GM21576 (cell line): Measurements from ENCODE around the gene FGGY.

Experiments used
- ATAC-seq: cut with Tn5 transposase; IDR thresholded peaks from one replicate; pipeline ENCODE4 v1.9.1; 2021; ENCODE audit warnings: mild to moderate bottlenecking, moderate library complexity; ENCODE audit not compliant: unreplicated experiment

Gene FGGY

DNA sequence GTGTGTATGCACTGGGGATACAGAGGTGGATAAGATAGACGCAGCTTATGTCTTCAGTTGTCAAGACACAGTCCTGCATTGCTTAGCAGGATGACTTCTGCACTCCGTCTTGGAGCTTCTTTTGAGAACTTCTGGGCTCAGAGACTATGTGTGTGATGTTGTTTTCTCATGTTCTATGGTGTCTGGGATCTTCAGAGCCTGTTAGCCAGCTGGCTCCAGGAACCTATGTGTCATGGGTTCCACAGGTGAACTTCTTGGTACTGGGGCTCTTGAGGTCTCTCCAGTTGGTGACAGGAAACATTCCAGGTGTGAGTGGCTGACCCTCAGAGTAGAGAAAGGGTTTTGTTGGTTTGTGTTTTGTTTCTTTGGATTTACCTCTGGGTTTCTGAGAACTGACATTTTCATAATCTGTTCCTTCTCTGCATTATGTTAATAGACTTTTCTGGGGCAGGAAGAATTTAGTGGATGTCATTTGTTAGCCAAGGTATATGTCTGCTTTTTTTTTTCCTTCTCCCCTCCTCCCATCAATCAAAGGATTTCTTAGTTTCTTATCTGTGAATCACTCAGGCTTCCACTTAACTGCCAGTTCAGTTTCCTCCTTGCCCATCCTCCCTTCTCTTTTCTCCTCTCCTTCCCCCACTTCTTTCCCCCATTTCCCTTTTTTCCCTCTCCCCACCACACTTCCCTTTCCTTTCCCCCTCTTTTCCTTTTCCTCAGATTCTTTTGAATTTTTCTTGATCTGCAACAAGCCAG is 18.1 kb downstream of the FGGY start:
- no peak for ATAC-seq

DNA sequence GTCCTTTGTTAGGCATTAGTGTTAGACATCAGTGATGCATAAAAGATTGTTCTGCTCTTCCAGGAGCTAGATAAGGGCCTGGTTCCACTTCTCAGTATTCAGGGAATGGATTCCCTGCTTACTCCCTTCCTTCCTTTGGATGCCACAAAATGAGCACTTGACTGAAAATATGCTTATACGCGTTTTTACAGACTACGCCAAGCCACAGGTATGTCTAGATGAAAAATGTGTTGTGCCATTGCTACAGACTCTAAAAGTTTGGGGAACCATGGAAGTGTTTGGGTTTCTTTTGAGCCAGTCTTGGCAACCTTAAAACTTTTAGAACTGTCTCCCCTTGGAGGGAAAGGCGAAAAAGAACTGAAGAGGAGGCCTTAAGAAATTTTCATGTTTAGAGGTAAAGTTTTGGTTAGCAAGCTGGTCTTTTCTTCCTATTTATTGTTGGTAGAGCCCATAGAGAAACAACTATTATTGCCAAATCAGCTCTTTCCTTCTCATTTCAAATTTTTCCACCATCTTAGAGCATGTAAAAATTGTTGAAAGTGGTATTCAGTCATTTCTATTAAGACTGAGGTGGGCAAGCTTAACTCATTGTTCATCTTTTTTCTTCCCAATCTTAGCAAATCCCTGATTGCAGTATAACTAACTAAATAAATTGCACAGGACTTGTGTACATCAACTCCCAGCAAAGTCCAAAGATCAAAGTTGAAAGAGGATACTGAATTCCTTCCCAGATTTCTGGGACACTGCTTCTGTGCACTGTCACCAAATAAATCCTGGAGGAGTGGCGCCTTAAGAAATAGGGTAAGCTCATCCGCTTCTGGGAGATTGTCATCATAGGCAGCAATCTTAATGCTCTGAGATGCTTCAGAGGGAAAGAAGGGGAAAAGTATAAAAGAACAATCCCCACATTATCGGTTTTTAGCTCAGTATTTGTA is 18.9 kb downstream of the FGGY start:
- ATAC-seq: no peak

DNA sequence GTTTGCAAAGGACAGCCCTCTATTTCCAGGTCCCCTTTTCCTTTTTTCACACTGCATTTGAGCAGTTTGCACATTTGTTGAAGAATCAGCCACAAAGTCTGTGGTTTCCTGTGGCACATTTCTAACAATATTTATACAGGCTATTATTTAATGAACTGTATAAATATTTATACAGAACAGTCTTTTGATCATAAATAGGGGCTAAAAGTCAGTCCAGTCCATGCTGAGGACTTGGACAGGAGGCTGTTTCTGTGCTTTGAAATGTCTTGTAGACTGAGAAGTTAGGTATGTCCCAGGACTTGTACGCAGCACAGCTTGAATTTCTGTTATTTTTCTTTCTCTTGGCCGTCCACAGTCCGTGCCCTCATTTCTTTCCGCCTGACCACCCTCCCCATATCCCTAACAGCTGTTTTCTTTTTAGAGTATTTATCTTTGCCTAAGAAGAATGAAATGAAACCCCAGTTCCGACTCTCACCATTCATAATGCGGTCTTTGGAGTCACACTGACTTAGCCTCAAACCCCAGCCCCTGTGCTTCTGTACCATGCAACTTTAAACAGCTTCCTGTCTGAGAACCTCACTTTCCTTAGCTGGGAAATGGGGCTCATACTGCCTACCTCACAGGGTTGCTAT is 19.7 kb downstream of the FGGY start:
- ATAC-seq: peak; percentile 67

DNA sequence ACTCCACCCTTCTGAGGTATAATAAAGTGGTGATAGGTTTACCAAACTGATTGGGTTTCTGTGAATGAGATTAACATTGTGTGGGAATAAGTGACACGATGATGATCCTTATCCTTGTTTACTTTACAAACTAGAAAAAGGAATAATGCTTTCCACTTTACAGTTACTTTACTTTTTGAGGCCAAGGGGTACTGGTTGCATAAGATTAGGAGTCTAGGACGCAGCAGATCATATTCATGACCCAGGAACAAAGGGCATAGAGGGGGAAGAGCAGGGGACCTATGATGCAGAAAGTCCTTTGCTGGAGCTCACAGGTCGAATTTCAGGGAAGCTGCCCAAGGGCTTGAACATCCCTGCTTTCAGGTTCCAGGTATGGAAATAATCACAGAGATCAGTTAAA is 20.4 kb downstream of the FGGY start:
- ATAC-seq: no peak

DNA sequence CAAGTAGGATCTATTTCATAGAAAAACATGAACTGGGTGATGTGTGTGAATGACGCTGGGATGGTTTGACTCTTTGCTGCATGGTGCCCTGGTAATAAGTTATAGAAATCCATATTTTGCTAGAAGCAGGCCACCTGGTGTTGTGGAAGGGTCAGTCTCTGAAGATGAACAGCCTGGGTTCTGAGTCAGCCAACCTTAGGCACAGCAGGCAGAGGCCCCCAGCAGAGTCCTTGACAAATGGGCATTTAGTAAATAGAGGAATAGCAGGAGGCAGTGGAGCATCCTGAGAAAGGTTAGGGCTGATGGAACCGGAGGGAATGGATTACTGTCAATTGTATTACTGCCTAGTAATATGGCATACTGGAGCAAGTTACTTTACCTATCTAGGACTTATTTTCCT is 20.9 kb downstream of the FGGY start:
- ATAC-seq: no peak

DNA sequence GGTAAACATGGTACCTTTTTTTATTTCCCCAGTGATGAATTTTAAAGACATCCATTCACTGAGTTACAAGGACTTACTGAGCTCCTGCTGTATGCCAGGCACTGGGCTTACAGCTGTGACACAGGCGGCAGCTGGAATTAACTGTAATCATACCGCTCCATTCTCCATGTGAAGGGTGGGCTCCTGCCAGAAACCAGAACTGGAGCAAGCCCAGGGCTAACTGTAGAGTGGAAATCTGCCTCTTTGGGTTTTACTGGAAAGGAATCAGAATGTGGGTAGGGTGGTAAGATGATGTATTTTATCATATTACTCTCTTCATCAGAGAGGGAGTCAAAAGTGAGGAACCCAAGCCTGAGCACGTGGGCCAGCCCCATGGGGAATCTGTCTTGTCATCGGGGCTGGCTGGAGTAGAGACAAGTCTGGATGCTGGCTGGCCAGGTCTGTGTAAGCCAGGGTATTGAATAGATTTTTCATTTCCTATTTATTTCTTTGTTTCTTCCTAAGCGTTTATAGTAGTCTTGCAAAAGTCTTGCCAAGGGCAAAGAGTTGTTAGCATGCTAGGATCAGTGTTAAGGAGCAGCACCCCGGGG is 21.5 kb downstream of the FGGY start:
- no peak for ATAC-seq

DNA sequence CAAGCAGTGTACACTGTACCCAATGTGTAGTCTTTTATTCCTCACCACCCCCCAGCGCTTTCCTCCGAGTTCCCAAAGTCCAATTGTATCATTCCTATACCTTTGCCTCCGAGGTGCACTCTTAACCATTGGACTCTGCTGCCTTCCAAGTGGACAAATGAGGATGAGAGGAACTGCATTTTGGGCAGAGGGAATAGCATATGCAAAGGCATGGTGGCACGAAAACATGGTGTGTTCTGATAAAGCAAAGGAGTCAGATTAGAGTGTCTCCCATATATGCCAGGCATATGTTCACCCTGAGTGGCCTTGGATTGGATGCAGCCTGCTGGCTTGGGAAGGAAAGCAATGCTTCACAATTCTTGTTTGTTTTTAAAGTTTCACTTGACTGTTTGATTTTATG is 25.5 kb downstream of the FGGY start:
- ATAC-seq: no peak

DNA sequence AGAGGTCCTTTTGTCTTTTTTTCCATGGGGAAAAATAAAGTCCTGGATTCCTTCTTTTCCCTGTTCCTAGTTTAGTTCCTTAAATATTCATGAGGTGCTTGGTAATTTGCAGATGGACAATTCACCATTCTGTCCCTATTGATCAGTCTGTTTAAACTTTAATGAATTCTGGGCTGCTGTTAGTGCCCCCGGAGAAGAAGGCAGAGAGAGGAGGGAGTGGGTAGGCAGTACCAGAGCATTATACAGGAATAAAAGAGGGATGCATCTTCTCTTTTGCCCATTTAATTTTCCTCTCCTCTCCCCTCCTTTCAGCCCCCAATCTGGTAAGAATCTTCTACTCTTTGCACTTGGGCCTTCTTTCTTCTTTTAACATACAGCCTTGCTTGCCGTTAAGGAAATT is 25.9 kb downstream of the FGGY start:
- ATAC-seq: no peak

DNA sequence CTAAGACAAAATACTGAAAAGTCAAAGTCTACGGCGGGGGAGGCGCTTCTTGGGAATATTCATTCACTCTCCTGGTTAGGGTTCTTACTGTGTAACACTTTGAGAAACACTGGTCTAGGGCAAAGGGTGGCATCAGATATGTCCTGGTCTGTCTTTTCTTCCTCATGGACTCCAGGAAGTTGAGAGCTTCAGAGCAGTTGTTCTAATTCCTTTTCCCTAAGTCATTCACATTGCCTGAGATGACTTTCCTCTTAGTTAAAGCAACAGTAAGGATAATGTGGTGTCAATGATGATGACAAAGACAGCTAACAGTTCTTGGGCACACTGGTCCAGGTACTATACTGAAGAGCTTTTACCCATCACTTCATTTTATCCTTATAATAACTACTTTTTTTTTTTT is 27.0 kb downstream of the FGGY start:
- ATAC-seq: no peak

DNA sequence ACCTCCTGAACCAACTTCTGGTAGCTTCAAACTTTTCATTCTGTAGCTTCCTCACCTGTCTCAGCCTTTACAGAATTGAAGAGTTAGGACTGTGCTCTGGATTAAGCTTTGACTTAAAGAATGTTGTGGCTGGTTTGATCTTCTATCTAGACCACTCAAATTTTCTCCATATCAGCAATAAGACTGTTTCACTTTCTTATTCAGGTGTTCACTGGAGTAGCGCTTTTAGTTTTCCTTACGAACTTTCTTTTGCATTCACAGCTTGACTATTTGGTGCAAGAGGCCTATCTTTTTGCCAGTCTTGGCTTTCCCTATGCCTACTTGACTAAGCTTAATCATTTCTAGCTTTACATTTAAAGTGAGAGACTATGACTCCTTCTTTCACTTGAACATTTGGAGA is 31.5 kb downstream of the FGGY start:
- ATAC-seq: no peak

DNA sequence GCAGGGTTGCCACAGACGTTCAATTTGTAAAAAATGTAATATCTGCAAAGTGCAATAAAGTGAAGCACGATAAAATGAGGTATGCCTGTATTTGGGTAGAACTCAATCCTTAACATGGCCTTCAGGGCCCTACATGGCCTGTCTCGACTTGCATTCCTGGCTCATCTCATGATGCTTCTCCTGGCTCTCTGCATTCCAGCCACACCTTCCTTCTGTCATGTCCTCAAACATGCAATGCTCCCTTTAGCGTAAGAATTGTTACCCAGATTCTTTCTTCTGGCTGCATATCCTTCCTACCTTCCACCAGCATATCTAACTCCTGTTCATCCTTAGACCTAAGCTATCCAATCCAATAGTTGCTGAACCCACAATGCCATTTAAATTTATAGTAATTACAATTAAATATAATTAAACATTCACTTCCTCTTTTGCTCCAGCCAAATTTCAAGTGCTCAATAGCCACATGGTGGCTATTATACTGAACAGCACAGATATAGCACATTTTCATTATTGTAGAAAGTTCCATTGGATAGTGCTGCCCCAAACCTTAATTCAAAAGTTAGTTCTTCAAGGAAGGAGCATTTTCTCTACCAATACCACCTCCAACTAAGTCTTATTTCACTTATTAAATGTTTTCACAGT is 32.6 kb downstream of the FGGY start:
- no peak for ATAC-seq

DNA sequence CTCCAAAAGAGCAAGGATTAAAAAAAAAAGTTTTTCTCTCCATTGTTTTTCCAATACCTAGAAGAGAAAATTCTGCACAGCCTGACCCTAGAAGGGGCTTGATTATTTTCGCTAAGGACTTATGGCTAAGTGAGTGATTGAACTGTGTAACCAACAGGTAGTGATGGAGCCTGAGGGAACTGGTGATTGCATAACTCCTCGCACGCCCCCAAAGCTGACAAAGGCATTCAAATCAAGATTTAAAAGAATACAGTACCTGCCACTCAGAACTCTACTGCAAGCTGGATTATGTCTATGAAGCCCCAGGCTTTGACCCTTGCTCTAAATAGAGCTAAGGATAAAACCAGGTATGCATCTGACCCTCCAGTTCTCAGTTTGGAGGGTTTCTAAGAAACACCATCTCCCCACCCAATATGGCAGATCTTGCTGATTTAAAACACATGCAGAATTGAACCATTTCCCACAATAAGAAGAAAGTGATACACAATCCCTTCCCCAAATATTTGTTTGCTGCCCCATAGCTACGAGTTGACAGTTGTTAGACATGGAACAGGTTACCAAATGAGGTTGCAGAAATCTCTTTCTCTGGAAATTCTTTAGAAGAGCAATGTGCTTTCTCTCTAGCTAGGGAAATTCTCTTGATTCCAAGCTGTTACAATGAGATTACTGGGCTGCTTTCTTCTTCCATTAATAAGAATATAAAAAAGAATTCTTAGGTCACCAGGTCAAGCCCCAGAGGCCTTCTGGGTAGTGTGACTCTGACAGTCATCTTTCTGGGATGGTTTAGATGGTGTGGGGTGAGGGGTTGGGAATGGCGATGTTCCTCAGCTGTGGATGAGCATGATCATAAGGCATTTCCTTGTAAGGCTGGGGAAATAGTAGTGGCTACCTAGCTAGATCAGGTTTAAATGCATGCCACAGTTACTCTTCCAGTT is 35.1 kb downstream of the FGGY start:
- no peak for ATAC-seq

DNA sequence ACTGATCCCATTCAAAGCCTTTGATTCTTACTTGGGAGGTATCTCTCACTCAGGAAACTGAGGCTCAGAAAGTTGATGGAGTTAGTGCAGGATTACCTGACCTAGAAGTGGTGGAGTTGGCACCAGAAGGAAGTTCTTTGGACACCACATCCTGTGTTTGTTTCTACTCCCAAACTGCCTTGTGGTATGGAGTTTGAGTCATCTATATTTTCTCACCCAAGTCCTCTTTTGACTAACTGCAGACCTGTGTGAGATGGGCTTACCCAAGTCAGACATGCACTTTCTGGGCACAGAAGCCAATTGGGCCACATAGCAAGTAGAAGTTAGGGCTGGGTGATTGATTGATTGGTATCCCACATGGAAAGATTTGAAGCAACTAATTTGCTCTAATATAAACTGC is 36.1 kb downstream of the FGGY start:
- ATAC-seq: no peak

DNA sequence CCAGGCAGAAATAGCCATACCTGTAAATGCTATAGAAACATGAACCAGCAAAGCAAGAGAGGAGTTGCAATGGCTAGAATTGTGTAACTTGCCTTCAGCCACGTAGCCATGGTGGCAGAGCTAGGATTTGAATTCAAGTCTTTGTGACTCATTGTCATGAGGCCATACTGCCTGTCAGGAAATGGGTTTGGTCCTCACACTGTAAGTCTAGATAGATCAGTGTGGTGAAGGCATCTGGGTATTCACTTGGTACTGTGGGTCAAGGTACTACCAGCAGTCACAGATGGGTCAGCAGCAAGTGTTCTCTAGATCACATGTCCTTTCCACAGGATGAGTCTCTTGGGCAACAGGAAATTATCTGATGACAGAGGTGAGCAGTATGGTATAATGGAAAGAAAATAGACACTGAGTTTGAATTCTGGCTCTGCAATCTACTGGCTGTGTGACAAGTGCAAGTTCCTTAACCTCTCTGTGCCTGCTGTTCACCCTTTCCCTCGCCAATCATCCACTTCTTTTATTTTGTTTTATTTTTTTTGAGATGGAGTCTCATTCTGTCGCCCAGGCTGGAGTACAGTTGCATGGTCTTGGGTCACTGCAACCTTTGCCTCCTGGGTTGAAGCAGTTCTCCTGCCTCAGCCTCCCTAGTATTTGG is 36.9 kb downstream of the FGGY start:
- no peak for ATAC-seq

DNA sequence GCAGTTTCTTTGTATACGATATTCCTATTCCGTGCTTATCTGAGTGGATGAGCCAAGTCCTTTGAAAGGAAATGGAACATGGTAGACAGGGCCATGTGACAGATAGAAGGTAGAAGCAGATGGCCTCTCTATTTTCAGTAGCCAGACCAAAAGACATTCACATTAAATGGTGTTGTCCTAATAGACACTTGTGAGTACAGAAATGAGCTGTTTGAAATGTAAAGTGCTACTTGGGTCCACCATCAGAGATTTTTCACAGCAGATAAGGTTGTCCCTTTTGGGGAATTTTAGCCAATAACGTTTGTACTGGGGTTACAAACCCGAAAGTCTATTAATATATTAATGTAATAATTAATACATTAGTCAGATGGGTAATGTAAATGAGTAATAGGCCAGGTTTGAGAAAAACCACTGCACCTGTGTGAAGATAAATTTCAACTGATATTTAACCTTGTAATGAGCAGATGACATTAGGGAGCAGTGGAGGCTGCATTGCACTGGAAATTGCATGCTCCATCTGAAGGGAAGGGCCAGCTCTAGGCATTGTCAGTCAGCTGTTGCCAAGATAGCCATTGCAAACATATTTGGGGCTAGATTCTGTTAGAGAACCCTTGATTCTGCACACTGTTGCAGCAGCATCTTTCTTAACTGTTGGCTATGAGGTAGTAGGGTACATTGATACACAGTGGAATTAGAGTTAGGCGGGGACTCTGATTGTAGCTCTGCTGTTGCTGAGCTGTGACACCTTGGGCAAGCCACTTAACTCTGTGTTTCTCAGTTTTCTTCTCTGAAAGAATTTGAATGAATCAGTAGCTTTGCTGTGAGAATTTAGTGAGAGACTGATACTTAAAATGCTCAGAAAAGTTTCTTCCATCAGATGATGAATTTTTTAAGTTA is 43.8 kb downstream of the FGGY start:
- no peak for ATAC-seq

DNA sequence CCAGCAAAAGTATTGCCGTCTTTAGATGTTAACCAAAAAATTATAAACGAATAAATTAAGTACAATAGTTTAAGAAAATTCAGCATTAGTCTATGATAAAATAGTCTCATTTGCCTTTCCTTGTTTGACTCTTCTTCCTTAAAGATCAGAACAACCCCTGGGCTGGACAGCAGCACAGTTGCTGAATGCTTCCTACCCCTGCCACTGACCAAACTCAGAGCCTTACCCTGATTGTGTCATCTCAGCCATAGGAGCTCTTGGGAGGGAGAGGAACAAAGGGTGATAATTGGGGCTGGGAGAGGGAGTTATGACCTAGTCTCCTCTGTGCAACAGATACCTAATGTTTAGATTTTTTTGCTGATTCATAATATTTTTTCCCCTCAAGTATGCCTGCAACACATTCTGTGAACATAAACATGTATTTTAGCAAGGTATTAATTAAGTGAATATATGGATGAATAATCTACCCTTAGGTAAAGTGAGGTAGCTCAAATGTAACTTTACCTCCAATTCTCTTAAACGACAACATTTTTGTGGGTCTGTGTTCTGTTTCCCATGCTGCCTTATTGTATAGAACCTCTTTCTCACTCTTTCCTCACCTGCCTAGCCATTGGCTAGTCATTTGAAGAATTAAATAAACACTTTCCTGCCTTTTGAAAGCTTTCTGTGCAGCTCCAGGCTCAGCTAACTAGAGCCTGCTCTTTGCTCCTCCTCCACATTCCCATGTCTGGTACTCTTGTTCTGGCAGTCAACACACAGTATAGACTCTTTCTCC is 46.1 kb downstream of the FGGY start:
- no peak for ATAC-seq

DNA sequence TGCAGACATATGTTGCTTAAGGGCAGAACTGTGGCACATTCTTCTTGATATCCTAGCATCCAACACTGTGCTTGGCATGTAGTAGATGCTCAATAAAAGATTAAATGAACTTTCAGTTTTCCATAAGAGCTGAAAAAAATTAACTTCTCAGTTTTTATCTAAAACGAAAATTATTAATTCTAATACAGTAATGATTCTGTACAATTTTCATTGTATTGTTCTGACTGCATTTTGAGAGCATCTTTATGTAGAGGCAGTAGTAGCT is 46.6 kb downstream of the FGGY start:
- ATAC-seq: no peak

DNA sequence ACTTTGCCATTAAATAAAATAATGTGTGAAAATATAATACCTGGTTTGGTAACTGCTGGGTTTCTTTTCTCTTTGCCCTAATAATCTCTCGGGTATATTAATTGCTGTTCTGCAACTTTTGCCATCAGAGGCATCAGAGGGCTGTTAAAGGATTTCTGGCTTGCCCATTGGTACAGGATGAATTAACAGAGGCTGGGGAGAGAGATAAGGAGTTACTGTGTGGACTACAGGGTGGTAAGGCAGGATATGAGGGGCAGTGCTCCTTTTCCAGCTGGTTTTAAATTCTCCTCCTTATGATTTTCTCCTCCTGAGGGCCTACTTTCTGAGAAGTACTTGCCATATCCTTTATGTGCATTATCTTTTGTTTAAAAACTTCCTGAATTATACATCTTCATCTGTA is 48.3 kb downstream of the FGGY start:
- ATAC-seq: no peak
